Measurements from ENCODE around the gene DHRSX.

- TF ChIP-seq, protein P1, sequence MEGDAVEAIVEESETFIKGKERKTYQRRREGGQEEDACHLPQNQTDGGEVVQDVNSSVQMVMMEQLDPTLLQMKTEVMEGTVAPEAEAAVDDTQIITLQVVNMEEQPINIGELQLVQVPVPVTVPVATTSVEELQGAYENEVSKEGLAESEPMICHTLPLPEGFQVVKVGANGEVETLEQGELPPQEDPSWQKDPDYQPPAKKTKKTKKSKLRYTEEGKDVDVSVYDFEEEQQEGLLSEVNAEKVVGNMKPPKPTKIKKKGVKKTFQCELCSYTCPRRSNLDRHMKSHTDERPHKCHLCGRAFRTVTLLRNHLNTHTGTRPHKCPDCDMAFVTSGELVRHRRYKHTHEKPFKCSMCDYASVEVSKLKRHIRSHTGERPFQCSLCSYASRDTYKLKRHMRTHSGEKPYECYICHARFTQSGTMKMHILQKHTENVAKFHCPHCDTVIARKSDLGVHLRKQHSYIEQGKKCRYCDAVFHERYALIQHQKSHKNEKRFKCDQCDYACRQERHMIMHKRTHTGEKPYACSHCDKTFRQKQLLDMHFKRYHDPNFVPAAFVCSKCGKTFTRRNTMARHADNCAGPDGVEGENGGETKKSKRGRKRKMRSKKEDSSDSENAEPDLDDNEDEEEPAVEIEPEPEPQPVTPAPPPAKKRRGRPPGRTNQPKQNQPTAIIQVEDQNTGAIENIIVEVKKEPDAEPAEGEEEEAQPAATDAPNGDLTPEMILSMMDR (IDR thresholded peaks at IDR 0.05): no peak
- TF ChIP-seq POLR2A (IDR thresholded peaks at IDR 0.05): no peak
These were observed 198.9 kb downstream of the DHRSX start for GRCh38 chrX:2301901-2302300.

Measured in heart left ventricle (tissue), 13 donors.